ENCODE data around the gene AQP1.

The AQP1 gene

GRCh38 chr7:30907527-30908267 is 4.0 kb upstream of the AQP1 start:
- no peak for DNase-seq

- no peak for DNase-seq
Observed at GRCh38 chr7:30908681-30909080, 3.0 kb upstream of the AQP1 start.

GRCh38 chr7:30909431-30909830 is 2.2 kb upstream of the AQP1 start:
- no peak for DNase-seq

GRCh38 chr7:30910411-30911073 is 1.1 kb upstream of the AQP1 start:
- no peak for DNase-seq

GRCh38 chr7:30911133-30911532 is 520 bp upstream of the AQP1 start:
- no peak for DNase-seq

GRCh38 chr7:30912021-30912730 is 523 bp downstream of the AQP1 start:
- DNase-seq = no peak

GRCh38 chr7:30912731-30912985 is 1.0 kb downstream of the AQP1 start:
- no peak for DNase-seq

- DNase-seq = no peak
Observed at GRCh38 chr7:30912986-30913811, 1.5 kb downstream of the AQP1 start.

GRCh38 chr7:30913821-30914515 is 2.3 kb downstream of the AQP1 start:
- no peak for DNase-seq

- DNase-seq = no peak
Observed at GRCh38 chr7:30914596-30914995, 2.9 kb downstream of the AQP1 start.

GRCh38 chr7:30915005-30915601 is 3.5 kb downstream of the AQP1 start:
- no peak for DNase-seq

- no peak for DNase-seq
Observed at GRCh38 chr7:30915751-30916150, 4.1 kb downstream of the AQP1 start.

- DNase-seq = no peak
Observed at GRCh38 chr7:30916255-30916654, 4.6 kb downstream of the AQP1 start.

- DNase-seq = no peak
Observed at GRCh38 chr7:30916767-30917166, 5.1 kb downstream of the AQP1 start.

- no peak for DNase-seq
Observed at GRCh38 chr7:30917216-30917893, 5.7 kb downstream of the AQP1 start.

GRCh38 chr7:30918676-30919075 is 7.0 kb downstream of the AQP1 start:
- DNase-seq = no peak

GRCh38 chr7:30920021-30920583 is 8.4 kb downstream of the AQP1 start:
- peak; percentile 53 for DNase-seq

GRCh38 chr7:30920584-30921539 is 9.2 kb downstream of the AQP1 start:
- DNase-seq = peak; percentile 36

- DNase-seq = no peak
Observed at GRCh38 chr7:30921540-30922401, 10.1 kb downstream of the AQP1 start.

All from NCI-H345 (cell line).